ENCODE data around the gene CALR3.
"Not testable (repeated sequence)": the region's sequence is repeated elsewhere in the genome, so short reads cannot be mapped to it uniquely, and the experiment has no call there.

Gene CALR3

DNA sequence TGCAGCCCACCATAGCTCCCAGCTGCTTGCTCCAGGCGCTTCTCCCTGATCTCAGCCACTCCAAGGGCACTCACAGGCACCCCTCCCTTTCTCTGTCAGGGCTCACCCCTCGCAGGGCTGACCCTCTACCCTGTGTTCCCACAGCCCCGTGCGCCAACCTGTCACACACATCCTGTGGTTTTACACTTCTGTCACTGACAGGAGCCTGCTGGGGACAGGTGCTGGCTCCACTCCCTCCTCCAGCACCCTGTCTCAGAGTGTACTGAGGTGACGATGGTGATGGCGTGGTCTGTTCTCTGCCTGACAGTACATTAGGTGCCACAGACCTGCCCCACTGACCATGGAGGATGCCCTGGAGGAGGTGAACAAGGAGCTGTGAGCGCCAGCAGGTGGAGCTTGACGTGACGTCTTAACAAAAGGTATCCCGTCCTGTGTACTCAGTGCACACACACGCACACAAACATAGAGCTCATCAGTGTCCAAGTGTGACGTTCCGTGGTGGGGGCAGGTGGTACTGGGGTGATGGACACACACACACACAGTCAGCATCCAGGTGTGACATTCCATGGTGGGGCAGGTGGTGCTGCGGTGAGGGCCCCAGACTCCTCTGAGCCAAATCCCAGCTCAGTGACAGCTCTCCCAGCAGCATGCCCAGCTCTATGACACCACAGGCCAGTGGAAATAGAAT is 21.1 kb upstream of the CALR3 start:
- Histone ChIP-seq H3K4me1 (peaks cover 8% of the 10 kb centered on the region), H3K4me3 (no peak overlapping the region), H3K4me2 (no peak overlapping the region), H3K9me3 (no peaks in the 10 kb centered on the region), H3K9ac (no peak overlapping the region), H3K36me3 (peaks cover 90% of the 10 kb centered on the region), H4K20me1 (peaks cover 63% of the 10 kb centered on the region), H3K27me3 (no peaks in the 10 kb centered on the region), H3K27ac (no peak overlapping the region)
- TF ChIP-seq Cebpa-rat (IDR thresholded peaks at IDR 0.05) = no peak

GRCh38 chr19:16516381-16516780 is 20.4 kb upstream of the CALR3 start:
- Histone ChIP-seq H3K4me3 (no peak overlapping the region), H3K36me3 (peaks cover 86% of the 10 kb centered on the region), H3K27ac (no peak overlapping the region), H4K20me1 (peaks cover 57% of the 10 kb centered on the region), H3K4me2 (no peak overlapping the region), H3K4me1 (peaks cover 8% of the 10 kb centered on the region), H3K9me3 (no peaks in the 10 kb centered on the region), H3K9ac (no peak overlapping the region), H3K27me3 (no peaks in the 10 kb centered on the region)
- TF ChIP-seq Cebpa-rat (IDR thresholded peaks at IDR 0.05) = no peak

DNA sequence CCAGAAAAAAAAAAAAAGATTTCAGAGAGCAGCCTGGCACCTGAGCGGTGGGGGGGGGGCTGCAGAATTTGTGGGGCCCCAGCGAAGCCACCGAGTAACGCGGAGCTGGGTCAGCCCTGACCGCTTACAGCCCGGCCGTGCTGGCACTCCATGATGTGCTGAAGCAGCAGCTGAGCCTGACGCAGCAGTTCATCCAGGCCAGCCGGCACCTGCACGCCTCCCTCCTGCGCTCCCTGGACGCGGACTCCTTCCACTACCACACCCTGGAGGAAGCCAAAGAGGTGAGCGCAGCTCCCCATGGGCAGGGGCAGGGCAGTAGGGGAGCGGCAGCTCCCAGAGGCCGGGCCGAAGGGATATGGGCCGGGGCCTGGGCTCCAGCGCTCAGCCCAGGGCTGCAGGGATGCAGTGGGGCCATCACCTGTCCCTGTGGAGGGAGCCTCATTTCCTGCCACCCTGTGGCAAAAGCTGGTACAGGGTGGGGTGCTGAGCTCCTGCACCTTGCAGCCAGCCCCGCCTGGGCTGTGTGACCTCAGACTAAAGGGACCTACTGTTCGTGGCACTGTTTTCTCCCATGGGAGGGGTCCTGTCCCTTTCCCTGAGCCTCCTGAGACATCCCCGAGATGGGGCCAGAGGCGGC is 18.5 kb upstream of the CALR3 start:
- H3K9ac ChIP-seq = no peak overlapping the region
- H3K4me2 ChIP-seq = no peak overlapping the region
- no peak for TF ChIP-seq Cebpa-rat (IDR thresholded peaks at IDR 0.05)
- no peak overlapping the region for H3K27ac ChIP-seq
- H3K9me3 ChIP-seq = no peaks in the 10 kb centered on the region
- peaks cover 38% of the 10 kb centered on the region for H4K20me1 ChIP-seq
- peaks cover 86% of the 10 kb centered on the region for H3K36me3 ChIP-seq
- peaks cover 8% of the 10 kb centered on the region for H3K4me1 ChIP-seq
- no peaks in the 10 kb centered on the region for H3K27me3 ChIP-seq
- no peak overlapping the region for H3K4me3 ChIP-seq

- peaks cover 73% of the 10 kb centered on the region for H3K36me3 ChIP-seq
- H3K4me2 ChIP-seq, H3K27ac ChIP-seq: not testable (repeated sequence)
Measured at GRCh38 chr19:16512611-16513010, 16.6 kb upstream of the CALR3 start.

GRCh38 chr19:16509141-16510061 is 13.4 kb upstream of the CALR3 start:
- no peak for TF ChIP-seq Cebpa-rat (IDR thresholded peaks at IDR 0.05)
- Histone ChIP-seq H3K9me3 (no peaks in the 10 kb centered on the region), H3K36me3 (peaks cover 68% of the 10 kb centered on the region), H3K4me1 (0 out of 2 replicates have a peak, but pooled peaks cover under 1% of the 10 kb centered on the region), H3K27me3 (no peaks in the 10 kb centered on the region), H3K9ac (no peak overlapping the region), H3K4me3 (no peak overlapping the region), H3K4me2 (no peak overlapping the region), H3K27ac (no peak overlapping the region), H4K20me1 (peaks cover 3% of the 10 kb centered on the region; the same call in 1 of the 2 replicates)

More at GRCh38 chr19:16512611-16513010, 16.6 kb upstream of the CALR3 start:
- peaks cover 19% of the 10 kb centered on the region for H4K20me1 ChIP-seq
- H3K27me3 ChIP-seq, H3K4me1 ChIP-seq, H3K9ac ChIP-seq, H3K9me3 ChIP-seq, H3K4me3 ChIP-seq: not testable (repeated sequence)

- H3K4me1 ChIP-seq = no peaks in the 10 kb centered on the region
- H3K4me2 ChIP-seq = no peak overlapping the region
- H3K27me3 ChIP-seq = no peaks in the 10 kb centered on the region
- H3K9me3 ChIP-seq = no peaks in the 10 kb centered on the region
- H3K36me3 ChIP-seq = peaks cover 71% of the 10 kb centered on the region
- H4K20me1 ChIP-seq = no peaks in the 10 kb centered on the region
- no peak for TF ChIP-seq Cebpa-rat (IDR thresholded peaks at IDR 0.05)
- no peak overlapping the region for H3K9ac ChIP-seq
- H3K4me3 ChIP-seq = no peak overlapping the region
- no peak overlapping the region for H3K27ac ChIP-seq
Measured at GRCh38 chr19:16508546-16508945, 12.6 kb upstream of the CALR3 start.

GRCh38 chr19:16506961-16507360 is 11.0 kb upstream of the CALR3 start:
- Histone ChIP-seq H3K27ac (no peak overlapping the region), H3K9ac (no peak overlapping the region), H3K4me3 (no peak overlapping the region), H3K9me3 (no peaks in the 10 kb centered on the region), H3K4me1 (no peaks in the 10 kb centered on the region), H3K27me3 (no peaks in the 10 kb centered on the region), H3K4me2 (no peak overlapping the region), H3K36me3 (peaks cover 71% of the 10 kb centered on the region), H4K20me1 (no peaks in the 10 kb centered on the region)
- TF ChIP-seq Cebpa-rat (IDR thresholded peaks at IDR 0.05) = no peak

DNA sequence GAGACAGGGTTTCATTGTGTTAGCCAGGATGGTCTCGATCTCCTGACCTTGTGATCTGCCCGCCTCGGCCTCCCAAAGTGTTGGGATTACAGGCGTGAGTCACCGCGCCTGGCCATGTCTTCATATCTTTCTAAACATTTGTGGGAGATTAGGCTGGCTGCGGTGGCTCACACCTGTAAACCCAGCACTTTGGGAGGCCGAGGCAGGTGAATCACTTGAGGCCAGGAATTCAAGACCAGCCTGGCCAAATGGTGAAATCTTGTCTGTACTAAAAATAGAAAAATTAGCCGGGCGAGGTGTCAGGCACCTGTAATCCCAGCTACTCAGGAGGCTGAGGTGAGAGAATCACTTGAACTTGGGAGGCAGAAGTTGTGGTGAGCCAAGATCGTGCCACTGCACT is 10.2 kb upstream of the CALR3 start:
- not testable (repeated sequence) for H4K20me1 ChIP-seq, H3K4me3 ChIP-seq, H3K9me3 ChIP-seq, H3K4me2 ChIP-seq, H3K27me3 ChIP-seq, H3K4me1 ChIP-seq, H3K27ac ChIP-seq, H3K9ac ChIP-seq
- peaks cover 73% of the 10 kb centered on the region for H3K36me3 ChIP-seq

GRCh38 chr19:16504271-16504670 is 8.3 kb upstream of the CALR3 start:
- H3K27me3 ChIP-seq = no peaks in the 10 kb centered on the region
- peaks cover 61% of the 10 kb centered on the region for H3K36me3 ChIP-seq
- no peak overlapping the region for H3K4me3 ChIP-seq
- H3K9ac ChIP-seq = no peak overlapping the region
- H3K4me1 ChIP-seq = no peaks in the 10 kb centered on the region
- no peaks in the 10 kb centered on the region for H3K9me3 ChIP-seq
- H4K20me1 ChIP-seq = no peaks in the 10 kb centered on the region
- no peak for TF ChIP-seq Cebpa-rat (IDR thresholded peaks at IDR 0.05)
- H3K27ac ChIP-seq = no peak overlapping the region
- H3K4me2 ChIP-seq = no peak overlapping the region

- Histone ChIP-seq H3K27ac (no peak overlapping the region), H3K9ac (no peak overlapping the region), H3K4me2 (no peak overlapping the region), H3K27me3 (no peaks in the 10 kb centered on the region), H3K9me3 (no peaks in the 10 kb centered on the region), H3K4me3 (no peak overlapping the region), H3K4me1 (peaks cover 24% of the 10 kb centered on the region), H3K36me3 (peaks cover 22% of the 10 kb centered on the region), H4K20me1 (no peaks in the 10 kb centered on the region)
- TF ChIP-seq Cebpa-rat (IDR thresholded peaks at IDR 0.05) = no peak
Measured at GRCh38 chr19:16497837-16498236, 1.9 kb upstream of the CALR3 start.
